Measurements from ENCODE around the gene UBAP2. TPM values are rescaled to one million over a fixed set of nuclear protein-coding genes. Genes with fewer than 3 reads are reported as not detected.

Gene UBAP2
- total and polyA plus RNA-seq, 7 experiments from 2014 or later: 13.0 to 48.4 (median 29.9) TPM

- intact Hi-C loops (cut with micrococcal nuclease): no loop called here
- no peak for DNase-seq
Observed at GRCh38 chr9:33932078-33932807, 116.4 kb downstream of the UBAP2 start.

GRCh38 chr9:33931326-33931725 lies 117.4 kb downstream of the UBAP2 start:
- no peaks in the 10 kb centered on the region for H3K27me3 ChIP-seq (ENCODE audit: control insufficient read depth in 2 of 2, insufficient read depth in 2 of 2, low read length in 2 of 2)
- no peak overlapping the region for H3K27ac ChIP-seq (ENCODE audit: low read depth, low read length)
- ChIA-PET POLR2A (no interaction called here), CTCF (no interaction called here)
- no peaks in the 10 kb centered on the region for H3K4me1 Mint-ChIP-seq
- intact Hi-C loops (cut with micrococcal nuclease): no loop called here
- no peak overlapping the region for H3K4me3 ChIP-seq (ENCODE audit: low read length)
- ATAC-seq (no peak), DNase-seq (no peak)
- peaks cover 8 to 56% (median 18%) of the 10 kb centered on the region in 5 donors for H3K36me3 Mint-ChIP-seq
- no peak overlapping the region for H3K4me3 Mint-ChIP-seq
- no peaks in the 10 kb centered on the region for H3K9me3 ChIP-seq (ENCODE audit: control insufficient read depth in 2 of 3, low read length in 3 of 3)
- no peaks in the 10 kb centered on the region for H3K4me1 ChIP-seq (ENCODE audit: control insufficient read depth in 2 of 2, insufficient read depth in 2 of 2, low read length in 2 of 2)
- H3K27me3 Mint-ChIP-seq: no peaks in the 10 kb centered on the region
- peaks cover 9 to 79% (median 13%) of the 10 kb centered on the region in 3 experiments for H3K36me3 ChIP-seq (ENCODE audit: control insufficient read depth in 2 of 3, insufficient read depth in 3 of 3, low read length in 3 of 3)
- peak overlapping the region in 1 of 9 donors; percentile 2 for H3K27ac Mint-ChIP-seq
- no peaks in the 10 kb centered on the region for H3K9me3 Mint-ChIP-seq

More at GRCh38 chr9:33932078-33932807, 116.4 kb downstream of the UBAP2 start:
- peaks cover 8 to 55% (median 26%) of the 10 kb centered on the region in 5 donors for H3K36me3 Mint-ChIP-seq
- H3K27ac ChIP-seq (ENCODE audit: low read depth, low read length): no peak overlapping the region
- H3K9me3 Mint-ChIP-seq: no peaks in the 10 kb centered on the region
- ChIA-PET CTCF (no interaction called here), POLR2A (no interaction called here)
- peaks cover 9 to 72% (median 13%) of the 10 kb centered on the region in 3 experiments for H3K36me3 ChIP-seq (ENCODE audit: control insufficient read depth in 2 of 3, insufficient read depth in 3 of 3, low read length in 3 of 3)
- no peak overlapping the region for H3K4me3 ChIP-seq (ENCODE audit: low read length)
- H3K27me3 ChIP-seq (ENCODE audit: control insufficient read depth in 2 of 2, insufficient read depth in 2 of 2, low read length in 2 of 2): no peaks in the 10 kb centered on the region
- H3K27me3 Mint-ChIP-seq: no peaks in the 10 kb centered on the region
- H3K9me3 ChIP-seq (ENCODE audit: control insufficient read depth in 2 of 3, low read length in 3 of 3): no peaks in the 10 kb centered on the region
- H3K27ac Mint-ChIP-seq: peak overlapping the region in 3 of 9 donors; percentile 2 to 65 (median 50)
- no peak for ATAC-seq
- peaks cover 0 to 4% (median 0%) of the 10 kb centered on the region in 7 donors for H3K4me1 Mint-ChIP-seq
- H3K4me3 Mint-ChIP-seq: no peak overlapping the region
- H3K4me1 ChIP-seq (ENCODE audit: control insufficient read depth in 2 of 2, insufficient read depth in 2 of 2, low read length in 2 of 2): no peaks in the 10 kb centered on the region

GRCh38 chr9:33927694-33928093 lies 121.0 kb downstream of the UBAP2 start:
- Mint-ChIP-seq H3K27me3 (no peaks in the 10 kb centered on the region), H3K4me3 (no peak overlapping the region), H3K36me3 (peaks cover 12 to 54% (median 15%) of the 10 kb centered on the region in 5 donors), H3K9me3 (no peaks in the 10 kb centered on the region), H3K4me1 (peaks cover 0 to 2% (median 0%) of the 10 kb centered on the region in 7 donors), H3K27ac (peak overlapping the region in 2 of 9 donors; percentile 40 to 47)
- ATAC-seq (no peak), DNase-seq (no peak)
- Histone ChIP-seq H3K4me1 (ENCODE audit: control insufficient read depth in 2 of 2, insufficient read depth in 2 of 2, low read length in 2 of 2) (no peaks in the 10 kb centered on the region), H3K27me3 (ENCODE audit: control insufficient read depth in 2 of 2, insufficient read depth in 2 of 2, low read length in 2 of 2) (no peaks in the 10 kb centered on the region), H3K36me3 (ENCODE audit: control insufficient read depth in 2 of 3, insufficient read depth in 3 of 3, low read length in 3 of 3) (peaks cover 0 to 83% (median 9%) of the 10 kb centered on the region in 3 experiments), H3K27ac (ENCODE audit: low read depth, low read length) (no peak overlapping the region), H3K4me3 (ENCODE audit: low read length) (no peak overlapping the region), H3K9me3 (ENCODE audit: control insufficient read depth in 2 of 3, low read length in 3 of 3) (no peaks in the 10 kb centered on the region)
- ChIA-PET CTCF (no interaction called here), POLR2A (no interaction called here)
- intact Hi-C loops (cut with micrococcal nuclease): loop anchor here in 1 of 2 donors (5.0 kb wide), 1 partner anchor 145 kb away; no protein-coding TSS in a partner anchor

- peaks cover 0 to 2% (median 0%) of the 10 kb centered on the region in 7 donors for H3K4me1 Mint-ChIP-seq
- intact Hi-C loops (cut with micrococcal nuclease): loop anchor here in 1 of 2 donors (5.0 kb wide), 1 partner anchor 145 kb away; no protein-coding TSS in a partner anchor
- no peak overlapping the region for H3K4me3 Mint-ChIP-seq
- no peak overlapping the region for H3K27ac ChIP-seq (ENCODE audit: low read depth, low read length)
- peaks cover 0 to 83% (median 16%) of the 10 kb centered on the region in 3 experiments for H3K36me3 ChIP-seq (ENCODE audit: control insufficient read depth in 2 of 3, insufficient read depth in 3 of 3, low read length in 3 of 3)
- peaks cover 7 to 51% (median 10%) of the 10 kb centered on the region in 5 donors for H3K36me3 Mint-ChIP-seq
- no peak for DNase-seq
- CTCF ChIA-PET: no interaction called here
- H3K27ac Mint-ChIP-seq: peak overlapping the region in 2 of 9 donors; percentile 31 to 36
- POLR2A ChIA-PET: no interaction called here
- no peak for ATAC-seq
- H3K4me1 ChIP-seq (ENCODE audit: control insufficient read depth in 2 of 2, insufficient read depth in 2 of 2, low read length in 2 of 2): no peaks in the 10 kb centered on the region
- H3K27me3 ChIP-seq (ENCODE audit: control insufficient read depth in 2 of 2, insufficient read depth in 2 of 2, low read length in 2 of 2): no peaks in the 10 kb centered on the region
- H3K27me3 Mint-ChIP-seq: no peaks in the 10 kb centered on the region
- no peak overlapping the region for H3K4me3 ChIP-seq (ENCODE audit: low read length)
- no peaks in the 10 kb centered on the region for H3K9me3 Mint-ChIP-seq
- no peaks in the 10 kb centered on the region for H3K9me3 ChIP-seq (ENCODE audit: control insufficient read depth in 2 of 3, low read length in 3 of 3)
Observed at GRCh38 chr9:33926746-33927485, 121.8 kb downstream of the UBAP2 start.

GRCh38 chr9:33924978-33925797 lies 123.5 kb downstream of the UBAP2 start:
- intact Hi-C loops (cut with micrococcal nuclease): loop anchor here (2.0 to 5.0 kb wide), 4 partner anchors 113 to 454 kb away; partner anchors contain the start of gene MYORG (in 1 of the 2)
- DNase-seq (peak in 3 of 9 donors; percentile 11 to 21 (median 15)), ATAC-seq (peak; percentile 19)
- Histone ChIP-seq H3K4me3 (ENCODE audit: low read length) (no peak overlapping the region), H3K36me3 (ENCODE audit: control insufficient read depth in 2 of 3, insufficient read depth in 3 of 3, low read length in 3 of 3) (peaks cover 0 to 81% (median 26%) of the 10 kb centered on the region in 3 experiments), H3K4me1 (ENCODE audit: control insufficient read depth in 2 of 2, insufficient read depth in 2 of 2, low read length in 2 of 2) (no peaks in the 10 kb centered on the region), H3K27me3 (ENCODE audit: control insufficient read depth in 2 of 2, insufficient read depth in 2 of 2, low read length in 2 of 2) (no peaks in the 10 kb centered on the region), H3K27ac (ENCODE audit: low read depth, low read length) (no peak overlapping the region), H3K9me3 (ENCODE audit: control insufficient read depth in 2 of 3, low read length in 3 of 3) (no peaks in the 10 kb centered on the region)
- ChIA-PET POLR2A (no interaction called here), CTCF (interaction anchor here (3.0 kb wide), 1 partner anchor 111 kb away, joined by 16 read pairs; no protein-coding TSS in a partner anchor)
- Mint-ChIP-seq H3K27me3 (no peaks in the 10 kb centered on the region), H3K36me3 (peaks cover 4 to 44% (median 9%) of the 10 kb centered on the region in 5 donors), H3K9me3 (no peaks in the 10 kb centered on the region), H3K4me3 (no peak overlapping the region), H3K27ac (peak overlapping the region in 8 of 9 donors; percentile 30 to 82 (median 59)), H3K4me1 (peaks cover 0 to 2% (median 0%) of the 10 kb centered on the region in 7 donors)

Data from naive thymus-derived CD4-positive, alpha-beta T cell (primary cell).